Stimulated activated CD4-positive, alpha-beta T cell treated with anti-CD3 and anti-CD28 coated beads, TNF-alpha, amount 100 ng/mL, for 1 hour (primary cell): ENCODE measurements around the gene MTCH2.
A peak's percentile ranks its signal among the peaks of the same experiment; 100 is the strongest.

Experiments
- DNase-seq, 3 donors: peaks; one replicate each; pipeline ENCODE4 v3.0.0-alpha.2; 2020; ENCODE audit warnings: low read depth in 3 of 3, low spot score in 1 of 3

MTCH2 gene

GRCh38 chr11:47591764-47592163 is 50.6 kb downstream of the MTCH2 start:
- no peak for DNase-seq

DNA sequence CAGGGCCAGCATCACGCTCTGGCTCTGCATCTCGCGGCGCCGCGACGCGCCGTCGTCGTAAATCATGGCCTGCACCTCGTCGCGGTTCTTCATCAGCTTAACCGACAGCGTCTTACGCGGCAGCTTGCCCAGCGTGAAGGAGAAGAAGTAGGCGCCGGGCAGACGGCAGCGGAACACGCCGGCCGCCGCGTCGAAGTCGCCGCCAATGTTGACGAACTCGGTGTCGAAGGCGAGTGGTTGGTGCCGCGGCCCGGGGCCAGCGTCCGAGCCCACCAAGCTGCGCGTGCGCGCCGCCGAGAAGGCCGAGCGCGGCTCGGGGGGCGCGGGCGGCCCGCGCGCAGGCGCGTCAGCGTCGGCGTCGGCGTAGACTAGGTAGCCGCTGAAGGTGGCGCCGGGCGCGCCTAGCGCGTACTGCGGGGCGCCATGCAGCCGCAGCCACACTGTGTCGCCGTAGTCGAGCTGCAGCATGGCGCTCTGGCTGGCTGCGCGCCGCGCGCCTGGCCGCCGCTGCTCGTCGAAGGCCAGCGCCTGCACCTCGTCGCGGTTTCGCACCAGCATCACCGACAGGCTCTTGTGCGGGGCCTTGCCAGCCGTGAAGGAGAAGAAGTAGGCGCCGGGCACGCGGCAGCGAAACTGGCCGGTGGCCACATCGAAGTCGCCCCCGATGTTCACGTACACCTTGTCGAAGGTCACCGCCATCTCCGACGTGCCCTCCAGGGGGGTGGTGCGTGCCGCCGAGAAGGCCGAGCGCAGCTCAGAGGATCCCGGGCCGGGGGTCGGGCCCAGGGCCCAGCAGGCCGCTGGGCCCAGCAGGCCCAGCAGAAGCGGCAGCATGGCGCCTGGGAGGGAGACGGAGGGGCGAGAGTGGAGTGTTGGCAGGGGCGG is 52.1 kb downstream of the MTCH2 start:
- DNase-seq, result no peak

- DNase-seq, result no peak
These were observed 52.8 kb downstream of the MTCH2 start for GRCh38 chr11:47589584-47589976.

GRCh38 chr11:47589118-47589517 is 53.2 kb downstream of the MTCH2 start:
- DNase-seq, result no peak

- DNase-seq, result no peak
These were observed 54.5 kb downstream of the MTCH2 start for GRCh38 chr11:47587723-47588326.

- DNase-seq, result no peak
These were observed 55.2 kb downstream of the MTCH2 start for GRCh38 chr11:47587039-47587716.

DNA sequence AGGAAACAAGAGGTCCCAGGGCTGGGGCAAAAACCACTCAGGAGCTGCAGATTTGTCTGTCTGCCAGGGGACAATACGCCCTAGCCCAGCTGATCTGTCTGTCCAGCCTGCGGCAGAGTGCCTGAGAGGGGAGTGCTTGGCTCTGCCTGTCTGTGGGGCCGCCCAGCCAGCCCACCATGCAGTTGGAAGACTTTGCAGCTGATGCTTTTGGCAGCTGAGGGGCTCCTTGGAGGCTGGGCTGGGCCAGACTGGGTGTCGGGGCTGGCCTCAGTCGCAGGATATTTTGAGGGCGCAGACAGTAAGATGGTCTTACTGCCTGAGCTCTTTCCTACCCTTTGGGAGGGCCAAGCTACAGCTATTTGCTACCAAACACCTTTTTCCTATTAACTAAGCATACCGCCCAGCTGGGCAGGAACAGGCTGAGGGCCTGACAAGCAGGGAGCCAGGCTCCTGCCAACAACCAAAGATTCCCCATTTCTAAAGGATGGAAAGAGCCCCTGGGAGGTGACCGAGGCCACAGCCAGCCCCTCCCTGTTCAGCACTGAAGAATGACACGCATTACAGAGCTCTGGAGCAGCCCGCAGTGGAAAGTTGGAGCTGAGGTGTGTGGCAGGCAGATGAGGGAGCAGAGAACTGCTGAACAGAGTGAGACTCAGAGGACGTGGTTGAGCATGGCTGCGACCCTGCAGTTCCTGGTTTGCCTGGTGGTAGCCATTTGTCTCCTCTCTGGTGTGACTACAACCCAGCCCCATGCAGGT is 56.1 kb downstream of the MTCH2 start, which contains the start of gene FAM180B:
FAM180B (plus strand) TSS at position 581 of the 758 bp plus-strand sequence; CDS start at position 672, 91 bp downstream.
- no peak for DNase-seq

GRCh38 chr11:47583844-47584243 is 58.5 kb downstream of the MTCH2 start:
- no peak for DNase-seq

DNA sequence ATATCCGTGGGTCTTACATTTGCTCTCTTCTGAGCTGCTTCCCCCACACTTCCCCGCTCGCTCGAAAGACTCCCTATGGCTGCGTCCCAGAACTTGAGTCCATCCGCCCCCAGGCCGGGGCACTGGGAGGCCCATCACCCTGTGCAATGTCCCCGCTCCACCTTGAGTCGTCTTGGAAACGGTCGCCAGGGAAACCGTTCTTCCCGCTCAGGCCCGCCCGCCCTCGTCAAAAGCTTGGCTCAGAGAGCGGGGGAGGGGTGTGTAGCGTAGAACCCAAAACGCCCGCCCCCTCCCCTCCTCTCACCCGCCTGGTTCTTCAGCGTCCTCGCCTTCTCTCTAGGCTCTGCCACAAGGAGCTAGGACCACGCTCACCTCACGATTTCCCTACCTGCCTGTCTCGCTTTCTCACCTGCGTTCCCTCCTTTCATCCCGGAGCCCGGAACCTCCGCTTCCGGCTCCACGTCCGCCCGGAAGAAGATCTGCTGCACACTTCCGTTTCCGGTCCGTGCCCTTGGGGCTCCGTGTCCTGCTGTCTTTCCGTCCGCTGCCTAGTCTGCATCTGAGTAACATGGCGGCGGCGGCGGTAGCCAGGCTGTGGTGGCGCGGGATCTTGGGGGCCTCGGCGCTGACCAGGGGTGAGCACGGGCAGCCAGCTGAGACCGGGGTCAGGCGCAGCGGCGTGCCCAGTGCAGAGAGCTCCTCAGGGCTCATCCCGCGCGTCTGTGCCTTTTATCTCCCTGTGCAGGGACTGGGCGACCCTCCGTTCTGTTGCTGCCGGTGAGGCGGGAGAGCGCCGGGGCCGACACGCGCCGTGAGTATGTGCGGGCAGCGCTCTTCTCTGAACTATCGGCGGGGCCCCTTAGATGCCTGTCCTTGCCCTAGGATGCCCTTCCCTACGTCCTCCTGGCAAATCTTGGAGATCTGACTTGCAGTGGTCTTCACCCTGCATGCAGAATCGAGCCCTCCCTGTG is 63.5 kb downstream of the MTCH2 start, which contains the start of the genes KBTBD4 and NDUFS3:
KBTBD4 (minus strand) TSS at position 447 of the 971 bp plus-strand sequence; CDS start at position 428, 19 bp downstream.
NDUFS3 (plus strand) TSS at position 551 of the 971 bp plus-strand sequence; CDS start at position 569, 18 bp downstream.
- DNase-seq, result peak; percentile 68 to 90 (median 80)

- DNase-seq, result no peak
These were observed 64.8 kb downstream of the MTCH2 start for GRCh38 chr11:47577460-47578041.

DNA sequence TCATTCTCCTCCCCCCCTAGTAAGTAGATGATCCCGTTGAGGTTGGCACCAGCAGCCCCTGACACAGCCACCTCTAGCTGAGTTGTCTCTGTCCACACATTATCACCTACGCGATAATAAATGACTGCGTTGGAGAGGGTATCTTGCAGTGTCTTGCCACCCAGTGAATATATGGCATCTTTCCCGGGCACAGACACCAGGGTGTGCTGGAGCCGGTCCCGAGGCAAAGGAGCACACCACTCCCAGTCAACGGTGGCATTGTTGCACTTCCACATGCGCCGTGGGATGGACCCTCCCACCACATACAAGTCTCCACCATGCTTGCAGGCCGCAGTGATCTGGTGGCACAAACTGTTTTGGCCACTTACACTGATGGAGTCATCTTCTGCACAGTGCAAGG is 69.0 kb downstream of the MTCH2 start:
- DNase-seq, result no peak

DNA sequence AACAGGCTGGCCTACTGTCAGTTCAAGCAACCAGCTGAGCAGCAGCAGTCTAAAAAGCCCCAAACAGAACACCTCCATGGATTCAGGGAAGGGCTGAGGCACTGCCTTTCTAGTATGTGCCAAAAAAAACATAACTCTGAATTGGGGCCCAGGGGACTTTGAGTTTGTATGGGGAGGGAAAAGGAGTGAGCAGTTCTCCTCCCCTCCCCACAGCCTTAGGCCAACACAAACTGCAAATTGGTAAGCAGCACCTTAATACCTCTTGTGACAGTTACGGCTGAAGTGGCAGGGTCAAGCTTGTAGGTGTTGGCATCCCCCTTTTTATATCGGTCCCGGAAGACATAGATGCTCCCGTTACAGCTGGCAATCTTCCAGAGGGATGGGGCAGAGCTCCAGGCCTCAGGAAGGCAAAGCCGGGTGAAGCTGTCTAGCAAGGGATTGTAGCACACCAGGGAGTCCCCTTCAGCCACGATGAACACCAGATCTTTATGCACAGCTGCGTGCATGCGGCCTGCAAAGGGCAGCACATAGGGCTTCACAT is 69.6 kb downstream of the MTCH2 start:
- DNase-seq, result no peak

DNA sequence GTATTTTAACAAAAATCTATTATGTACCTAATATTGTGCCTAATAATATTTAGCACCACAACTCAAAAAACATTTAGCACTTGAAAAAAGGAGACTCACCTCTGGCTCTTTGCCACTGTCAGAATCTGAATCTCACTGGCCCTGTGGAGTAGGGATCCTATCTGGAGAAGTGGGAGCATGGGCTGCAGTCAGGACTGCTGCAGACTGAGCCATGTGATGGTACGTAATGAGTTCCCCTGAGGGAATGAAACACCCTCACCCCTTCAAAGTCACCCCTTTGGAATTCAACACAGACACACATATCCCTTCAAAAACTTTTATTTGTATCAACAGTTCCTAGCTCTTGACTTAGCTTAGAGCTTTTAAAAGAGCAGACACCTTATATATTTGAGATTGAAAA is 70.5 kb downstream of the MTCH2 start:
- DNase-seq, result no peak

GRCh38 chr11:47571357-47571729 is 71.0 kb downstream of the MTCH2 start:
- no peak for DNase-seq

GRCh38 chr11:47570651-47571356 is 71.6 kb downstream of the MTCH2 start:
- no peak for DNase-seq

GRCh38 chr11:47569646-47570045 is 72.7 kb downstream of the MTCH2 start:
- no peak for DNase-seq
